Measurements from ENCODE around the gene MAP7D3.
"Not testable (repeated sequence)": the region's sequence is repeated elsewhere in the genome, so short reads cannot be mapped to it uniquely, and the experiment has no call there.

Gene MAP7D3

GRCh38 chrX:136251041-136251991 is at the start of gene MAP7D3:
TSS of gene MAP7D3 (minus strand) at chrX:136251400. CDS start at chrX:136251358, 42 bp downstream.
- peak; percentile 90 for DNase-seq (ENCODE audit: low spot score)

- DNase-seq (ENCODE audit: low spot score): not testable (repeated sequence)
Observed at GRCh38 chrX:136300721-136301120, 49.5 kb upstream of the MAP7D3 start, which contains the start of gene ADGRG4. TSS of gene ADGRG4 (plus strand) at chrX:136300963. CDS start at chrX:136308778, 7,815 bp downstream.

- no peak for DNase-seq (ENCODE audit: low spot score)
Observed at GRCh38 chrX:136295380-136295779, 44.2 kb upstream of the MAP7D3 start.

GRCh38 chrX:136292656-136293055 is 41.5 kb upstream of the MAP7D3 start:
- DNase-seq (ENCODE audit: low spot score): no peak

- no peak for DNase-seq (ENCODE audit: low spot score)
Observed at GRCh38 chrX:136291824-136292223, 40.6 kb upstream of the MAP7D3 start.

GRCh38 chrX:136286375-136286774 is 35.2 kb upstream of the MAP7D3 start:
- DNase-seq (ENCODE audit: low spot score): not testable (repeated sequence)

GRCh38 chrX:136275553-136275952 is 24.4 kb upstream of the MAP7D3 start:
- no peak for DNase-seq (ENCODE audit: low spot score)

GRCh38 chrX:136273986-136274385 is 22.8 kb upstream of the MAP7D3 start:
- DNase-seq (ENCODE audit: low spot score): no peak

GRCh38 chrX:136272325-136272724 is 21.1 kb upstream of the MAP7D3 start:
- DNase-seq (ENCODE audit: low spot score): peak; percentile 17

- no peak for DNase-seq (ENCODE audit: low spot score)
Observed at GRCh38 chrX:136271300-136271699, 20.1 kb upstream of the MAP7D3 start.

GRCh38 chrX:136269921-136270320 is 18.7 kb upstream of the MAP7D3 start:
- no peak for DNase-seq (ENCODE audit: low spot score)

GRCh38 chrX:136268051-136269048 is 17.1 kb upstream of the MAP7D3 start:
- DNase-seq (ENCODE audit: low spot score): peak; percentile 38

GRCh38 chrX:136266828-136267227 is 15.6 kb upstream of the MAP7D3 start:
- DNase-seq (ENCODE audit: low spot score): no peak

- DNase-seq (ENCODE audit: low spot score): no peak
Observed at GRCh38 chrX:136262812-136263315, 11.7 kb upstream of the MAP7D3 start.

- no peak for DNase-seq (ENCODE audit: low spot score)
Observed at GRCh38 chrX:136262243-136262642, 11.0 kb upstream of the MAP7D3 start.

GRCh38 chrX:136261321-136261720 is 10.1 kb upstream of the MAP7D3 start:
- no peak for DNase-seq (ENCODE audit: low spot score)

- peak; percentile 18 for DNase-seq (ENCODE audit: low spot score)
Observed at GRCh38 chrX:136260776-136261175, 9.6 kb upstream of the MAP7D3 start.

- DNase-seq (ENCODE audit: low spot score): peak; percentile 11
Observed at GRCh38 chrX:136259543-136259942, 8.3 kb upstream of the MAP7D3 start.

GRCh38 chrX:136258951-136259350 is 7.8 kb upstream of the MAP7D3 start:
- DNase-seq (ENCODE audit: low spot score): no peak

GRCh38 chrX:136256026-136256425 is 4.8 kb upstream of the MAP7D3 start:
- DNase-seq (ENCODE audit: low spot score): no peak

GRCh38 chrX:136255541-136255940 is 4.3 kb upstream of the MAP7D3 start:
- DNase-seq (ENCODE audit: low spot score): no peak

Measured in AG20443 (cell line).